SJSA1 (cell line): ENCODE data around the gene LZIC. TPM values are rescaled to one million over a fixed set of nuclear protein-coding genes. Genes with fewer than 3 reads are reported as not detected.

Experiments used
- DNase-seq, 2 experiments: peaks; one replicate each; pipeline ENCODE4 v3.0.0-alpha.2; 2015 to 2020; ENCODE audit warnings: low spot score in 2 of 2, low read depth in 1 of 2
- H3K27ac ChIP-seq: fragments of 250-450 bp; sonication (Bioruptor Pico); 2 replicates; pipeline ENCODE4 v1.5.1; 2020; ENCODE audit warnings: mild to moderate bottlenecking, moderate library complexity
- H3K27me3 ChIP-seq: fragments of 250-450 bp; sonication (Bioruptor Pico); replicated peaks from 2 replicates; pipeline ENCODE4 v1.5.1; 2020; ENCODE audit warnings: mild to moderate bottlenecking, moderate library complexity
- H3K36me3 ChIP-seq: fragments of 250-450 bp; sonication (Bioruptor Pico); 2 replicates; pipeline ENCODE4 v1.5.1; 2020; ENCODE audit warnings: mild to moderate bottlenecking
- H3K4me1 ChIP-seq: fragments of 250-450 bp; sonication (Bioruptor Pico); replicated peaks from 2 replicates; pipeline ENCODE4 v1.6.1; 2021; ENCODE audit warnings: mild to moderate bottlenecking
- H3K4me3 ChIP-seq: fragments of 250-450 bp; sonication (Bioruptor Pico); 2 replicates; pipeline ENCODE4 v1.5.1; 2020; ENCODE audit warnings: mild to moderate bottlenecking
- H3K9me3 ChIP-seq: fragments of 250-450 bp; sonication (Bioruptor Pico); replicated peaks from 2 replicates; pipeline ENCODE4 v1.5.1; 2020; ENCODE audit warnings: mild to moderate bottlenecking
- total RNA-seq: library from RNA; depleted of rRNA; stranded (reverse); fragments of >200 nt; shearing (Covaris generic); gene quantifications from 2 replicates; pipeline ENCODE4 v1.2.3, GENCODE V29; 2014; rRNA removed

Gene LZIC
- total RNA-seq, 1 experiment from 2014 or later: 74.8 TPM

- Histone ChIP-seq H3K27ac (no peak overlapping the region), H3K4me3 (no peak overlapping the region), H3K9me3 (no peaks in the 10 kb centered on the region), H3K27me3 (no peaks in the 10 kb centered on the region), H3K4me1 (peaks cover 35% of the 10 kb centered on the region), H3K36me3 (no peaks in the 10 kb centered on the region; the same call in 1 of the 2 replicates)
- no peak for DNase-seq
Observed at GRCh38 chr1:9886092-9886742, 57.0 kb downstream of the LZIC start.

- no peak for DNase-seq
- Histone ChIP-seq H3K4me3 (no peak overlapping the region), H3K27ac (no peak overlapping the region), H3K4me1 (peaks cover 21% of the 10 kb centered on the region), H3K36me3 (no peaks in the 10 kb centered on the region; the same call in 1 of the 2 replicates), H3K27me3 (no peaks in the 10 kb centered on the region), H3K9me3 (no peaks in the 10 kb centered on the region)
Observed at GRCh38 chr1:9884805-9885204, 58.4 kb downstream of the LZIC start.

GRCh38 chr1:9883585-9884449 is 59.4 kb downstream of the LZIC start:
- Histone ChIP-seq H3K9me3 (no peaks in the 10 kb centered on the region), H3K36me3 (no peaks in the 10 kb centered on the region; the same call in 1 of the 2 replicates), H3K27me3 (no peaks in the 10 kb centered on the region), H3K27ac (no peak overlapping the region), H3K4me3 (no peak overlapping the region), H3K4me1 (peaks cover 15% of the 10 kb centered on the region)
- DNase-seq: no peak

GRCh38 chr1:9882945-9883303 is 60.3 kb downstream of the LZIC start:
- Histone ChIP-seq H3K36me3 (no peaks in the 10 kb centered on the region; the same call in 1 of the 2 replicates), H3K4me1 (peaks cover 15% of the 10 kb centered on the region), H3K27ac (no peak overlapping the region), H3K4me3 (no peak overlapping the region), H3K9me3 (no peaks in the 10 kb centered on the region), H3K27me3 (no peaks in the 10 kb centered on the region)
- no peak for DNase-seq

- no peaks in the 10 kb centered on the region for H3K9me3 ChIP-seq
- H3K27me3 ChIP-seq: no peaks in the 10 kb centered on the region
- DNase-seq: no peak
- no peak overlapping the region for H3K4me3 ChIP-seq
- H3K27ac ChIP-seq: no peak overlapping the region
- H3K4me1 ChIP-seq: peaks cover 15% of the 10 kb centered on the region
- no peaks in the 10 kb centered on the region; the same call in 1 of the 2 replicates for H3K36me3 ChIP-seq
Observed at GRCh38 chr1:9882296-9882944, 60.8 kb downstream of the LZIC start.

- Histone ChIP-seq H3K27ac (no peak overlapping the region), H3K36me3 (no peaks in the 10 kb centered on the region; the same call in 1 of the 2 replicates), H3K27me3 (no peaks in the 10 kb centered on the region), H3K4me1 (peaks cover 15% of the 10 kb centered on the region), H3K4me3 (no peak overlapping the region), H3K9me3 (no peaks in the 10 kb centered on the region)
- DNase-seq: peak; percentile 63 to 65
Observed at GRCh38 chr1:9881838-9882249, 61.3 kb downstream of the LZIC start.

Other genes starting within 250 kb of the LZIC start
- 41.2 and 64.3 TPM in 2 replicates for gene CLSTN1, start 119.4 kb downstream of the LZIC start, total RNA-seq
- gene CTNNBIP1, start 33.1 kb downstream of the LZIC start, total RNA-seq: 28.7 and 37.6 TPM in 2 replicates
- 29.4 and 49.0 TPM in 2 replicates for gene NMNAT1, start 84 bp upstream of the LZIC start, total RNA-seq
- 0.38 and 8.1 TPM in 2 replicates for gene RBP7, start 53.8 kb upstream of the LZIC start, total RNA-seq
- 26.0 and 35.2 TPM in 2 replicates for gene UBE4B, start 89.6 kb upstream of the LZIC start, total RNA-seq